ENCODE results near the gene TEX48.

The TEX48 gene

GRCh38 chr9:114619191-114619761 lies 62.7 kb downstream of the TEX48 start:
- no peak for DNase-seq

- DNase-seq: no peak
Measured at GRCh38 chr9:114616684-114617520, 65.1 kb downstream of the TEX48 start.
